GM12864 (cell line): ENCODE results near the gene OR51Q1.

Source experiments
- DNase-seq: peaks from one replicate; pipeline ENCODE4 v3.0.0-alpha.2; 2011; ENCODE audit warnings: low read depth
- H3K4me3 ChIP-seq: 2 replicates; pipeline ENCODE4 v1.5.1; 2011; ENCODE audit warnings: mild to moderate bottlenecking, low read depth, low read length, control low read depth
- TF ChIP-seq, protein P1 (sequence below): IDR thresholded peaks from 2 replicates; pipeline ENCODE4 v1.5.1; 2011; ENCODE audit warnings: low read depth, mild to moderate bottlenecking, moderate library complexity, low read length, control low read depth, inconsistent platforms; ENCODE audit errors: missing control alignments

Gene OR51Q1

DNA sequence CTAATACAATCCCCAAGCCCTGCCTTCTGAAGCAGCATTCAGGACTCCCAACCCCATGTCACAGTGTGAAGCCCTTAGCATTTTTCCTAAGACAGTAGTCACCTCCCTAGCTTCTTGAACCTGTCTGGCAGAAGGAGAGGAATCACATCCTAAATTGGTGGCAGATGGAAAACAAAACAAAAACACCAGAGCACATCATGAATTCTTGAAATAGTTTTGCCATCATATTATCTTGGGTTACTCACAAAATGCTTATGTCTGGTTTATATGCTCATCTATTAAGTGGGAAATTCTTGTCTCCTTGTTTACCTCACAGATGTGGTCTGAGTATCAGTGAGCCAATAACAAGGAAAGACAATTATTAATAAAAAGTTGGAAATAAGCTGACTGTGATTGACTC lies 23.0 kb upstream of the OR51Q1 start:
- TF ChIP-seq, protein P1, sequence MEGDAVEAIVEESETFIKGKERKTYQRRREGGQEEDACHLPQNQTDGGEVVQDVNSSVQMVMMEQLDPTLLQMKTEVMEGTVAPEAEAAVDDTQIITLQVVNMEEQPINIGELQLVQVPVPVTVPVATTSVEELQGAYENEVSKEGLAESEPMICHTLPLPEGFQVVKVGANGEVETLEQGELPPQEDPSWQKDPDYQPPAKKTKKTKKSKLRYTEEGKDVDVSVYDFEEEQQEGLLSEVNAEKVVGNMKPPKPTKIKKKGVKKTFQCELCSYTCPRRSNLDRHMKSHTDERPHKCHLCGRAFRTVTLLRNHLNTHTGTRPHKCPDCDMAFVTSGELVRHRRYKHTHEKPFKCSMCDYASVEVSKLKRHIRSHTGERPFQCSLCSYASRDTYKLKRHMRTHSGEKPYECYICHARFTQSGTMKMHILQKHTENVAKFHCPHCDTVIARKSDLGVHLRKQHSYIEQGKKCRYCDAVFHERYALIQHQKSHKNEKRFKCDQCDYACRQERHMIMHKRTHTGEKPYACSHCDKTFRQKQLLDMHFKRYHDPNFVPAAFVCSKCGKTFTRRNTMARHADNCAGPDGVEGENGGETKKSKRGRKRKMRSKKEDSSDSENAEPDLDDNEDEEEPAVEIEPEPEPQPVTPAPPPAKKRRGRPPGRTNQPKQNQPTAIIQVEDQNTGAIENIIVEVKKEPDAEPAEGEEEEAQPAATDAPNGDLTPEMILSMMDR: no peak
- H3K4me3 ChIP-seq: no peak overlapping the region
- DNase-seq: no peak

DNA sequence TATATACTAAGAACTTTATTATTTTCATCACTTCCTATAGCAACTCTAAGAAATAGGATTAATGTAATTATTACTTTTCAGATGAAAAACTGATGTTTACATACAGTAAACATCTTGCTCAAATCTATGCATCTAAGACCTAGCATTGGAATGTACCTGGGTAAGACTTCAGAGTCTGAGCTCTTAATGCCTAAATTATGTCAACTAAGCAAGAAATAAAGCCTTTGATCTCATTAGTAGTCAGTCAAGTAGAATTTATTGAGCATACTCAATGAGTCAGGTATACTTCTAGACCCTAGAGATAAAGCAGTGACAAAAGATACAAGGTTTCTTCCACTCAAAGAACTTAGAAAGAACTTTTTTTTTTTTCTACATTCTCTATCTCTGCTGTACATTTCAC lies 16.7 kb upstream of the OR51Q1 start:
- no peak for DNase-seq
- TF ChIP-seq, protein P1: no peak
- H3K4me3 ChIP-seq: no peak overlapping the region

DNA sequence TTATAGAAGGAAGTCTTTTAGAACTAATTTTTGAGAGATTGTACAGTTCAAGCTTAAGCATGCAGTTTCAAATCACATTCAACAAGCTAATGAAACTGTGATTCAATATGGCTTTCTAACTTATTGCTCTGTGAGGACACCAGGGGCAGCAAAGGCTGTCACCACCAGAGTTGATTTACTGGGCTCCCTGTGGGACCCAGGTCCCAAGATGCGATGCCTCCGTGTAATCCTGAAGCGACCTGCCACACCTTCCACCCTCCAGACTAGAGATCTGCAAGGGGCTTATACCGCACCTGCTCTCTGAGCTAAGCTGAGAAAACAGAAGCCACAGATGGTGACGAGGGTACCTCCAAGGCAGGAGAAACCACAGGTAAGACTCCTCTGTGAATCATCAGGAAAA lies 918 bp upstream of the OR51Q1 start:
- TF ChIP-seq, protein P1: no peak
- no peak for DNase-seq
- no peak overlapping the region for H3K4me3 ChIP-seq

DNA sequence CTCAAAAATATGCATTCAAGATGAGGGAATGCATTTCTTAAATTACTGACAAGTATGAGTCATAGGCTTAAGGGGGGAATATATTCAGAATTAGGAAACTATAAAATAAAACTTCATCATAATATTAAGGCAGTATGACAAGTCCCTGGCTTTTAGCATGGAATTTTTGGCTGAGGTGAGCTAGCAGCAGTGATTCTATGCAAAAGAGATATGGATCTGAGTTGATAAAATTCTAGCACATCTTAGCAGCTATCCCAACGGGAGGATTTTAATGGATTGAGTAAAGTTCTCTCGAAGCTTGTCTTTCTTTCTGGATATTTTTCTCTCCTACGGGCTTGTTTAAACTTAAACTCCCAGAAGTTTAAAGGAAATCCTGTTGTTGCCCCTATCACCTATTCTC lies 1.2 kb downstream of the OR51Q1 start:
- no peak for DNase-seq
- TF ChIP-seq, protein P1: no peak
- no peak overlapping the region for H3K4me3 ChIP-seq

DNA sequence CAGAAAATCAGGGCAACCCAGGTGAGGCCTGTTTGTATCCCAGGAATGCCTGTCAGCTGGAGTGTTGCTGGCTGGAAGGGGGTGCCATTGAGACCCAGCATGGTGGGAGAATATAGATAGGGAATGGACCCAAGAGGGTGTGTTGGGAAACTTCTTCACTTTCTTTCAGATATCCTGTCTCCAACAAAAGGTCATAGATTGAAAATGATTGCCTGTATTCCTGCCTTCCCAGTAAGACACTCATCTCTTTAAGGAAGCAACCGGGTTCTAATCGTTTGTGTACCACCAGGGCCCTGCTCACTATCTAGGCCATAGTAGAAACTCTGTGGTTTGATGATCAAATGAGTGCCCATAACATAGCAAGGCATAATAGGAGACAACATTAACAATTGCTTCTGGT lies 19.5 kb downstream of the OR51Q1 start, which contains the start of gene OR51I1:
Gene OR51I1, minus strand, starts transcription at position 101 of the 400 bp plus-strand sequence. Its CDS starts 0 bp downstream, at position 101.
- no peak for DNase-seq
- no peak within 1 kb of the TSS for H3K4me3 ChIP-seq
- TF ChIP-seq, protein P1: no peak

DNA sequence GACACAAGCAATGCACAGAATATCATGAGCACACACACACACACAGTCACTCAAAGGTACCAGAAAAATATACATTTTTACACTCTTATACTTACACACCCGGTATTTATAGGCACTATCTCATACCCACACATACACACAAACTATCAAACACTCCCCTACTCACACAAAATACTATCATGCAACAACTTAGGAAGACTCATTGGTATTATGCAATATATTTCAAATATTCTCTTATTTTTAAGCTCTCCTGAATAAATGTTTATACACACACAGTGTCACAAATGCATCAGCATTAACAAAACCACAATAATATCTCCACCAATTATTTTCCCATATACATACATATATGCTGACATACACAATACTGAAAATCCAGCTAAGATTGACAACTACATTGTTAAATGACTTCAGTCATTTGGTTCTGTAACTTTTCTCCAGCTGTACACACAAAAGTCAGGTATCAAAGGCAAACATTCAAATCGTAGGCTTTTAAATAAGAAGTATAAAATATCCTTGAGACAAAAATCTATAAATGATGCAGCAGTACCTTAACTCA lies 22.0 kb downstream of the OR51Q1 start:
- DNase-seq: no peak
- no peak overlapping the region for H3K4me3 ChIP-seq
- TF ChIP-seq, protein P1: no peak

DNA sequence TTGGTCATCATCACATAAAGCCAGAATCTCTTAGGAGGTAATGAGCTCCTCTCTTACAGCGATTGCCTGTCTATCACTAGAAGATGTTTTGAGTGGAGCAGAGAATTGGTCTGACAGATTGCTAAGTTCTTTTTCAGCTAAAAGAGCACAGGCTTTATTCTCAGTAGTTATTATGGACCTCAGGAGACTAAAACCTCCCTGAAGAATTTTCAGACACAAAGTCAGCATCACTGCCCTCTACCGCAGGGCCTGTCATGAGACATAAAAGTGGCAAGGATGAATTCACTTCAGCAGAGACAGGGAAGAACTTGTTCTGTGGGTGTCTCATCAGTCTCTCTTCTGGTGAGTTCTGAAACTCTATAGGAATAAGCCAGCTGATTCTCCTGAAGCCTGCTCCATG lies 27.1 kb downstream of the OR51Q1 start, which contains the start of gene OR51I2:
Gene OR51I2, plus strand, starts transcription at position 301 of the 400 bp plus-strand sequence. CDS start 4,166 bp downstream, outside the sequence.
- TF ChIP-seq, protein P1: no peak
- DNase-seq: no peak
- H3K4me3 ChIP-seq: no peak within 1 kb of the TSS
